ENCODE results near the gene ING2.

ING2 gene

GRCh38 chr4:183506389-183506735, 1.5 kb downstream of the ING2 start:
- peak overlapping the region; percentile 76; the same call in 1 of the 2 replicates for H3K27ac ChIP-seq (ENCODE audit: extremely low read depth, low read depth, low read length)
- POLR2A ChIA-PET = no interaction called here
- peaks cover 0 to 13% of the 10 kb centered on the region in 2 experiments; a peak in 1 of 3 replicates for H3K36me3 ChIP-seq (ENCODE audit: control insufficient read depth in 2 of 2, insufficient read depth in 1 of 2, low read length in 2 of 2)
- no peaks in the 10 kb centered on the region for H3K9me3 ChIP-seq (ENCODE audit: control insufficient read depth, insufficient read depth, low read depth, low read length)
- peaks cover 11% of the 10 kb centered on the region; the same call in 1 of the 2 replicates for H3K4me1 ChIP-seq (ENCODE audit: control insufficient read depth, insufficient read depth, low read length)
- CTCF ChIA-PET = no interaction called here
- peak overlapping the region; percentile 57 for H3K4me3 ChIP-seq (ENCODE audit: low read depth, low read length)
- TF ChIP-seq ZNF639 (tag by site-specific recombination; IDR thresholded peaks at IDR 0.05) = 0 out of 2 replicates have a peak, but pooled peaks have one; percentile 5
- TF ChIP-seq ZNF48 (tag by site-specific recombination; IDR thresholded peaks at IDR 0.05) = no peak
- peak; percentile 3 for TF ChIP-seq SP2 (tag by site-specific recombination; IDR thresholded peaks at IDR 0.05)
- TF ChIP-seq ZNF610 (tag by site-specific recombination; IDR thresholded peaks at IDR 0.05; ENCODE audit: borderline replicate concordance) = no peak
- no peak for TF ChIP-seq BCL11B (tag by site-specific recombination; IDR thresholded peaks at IDR 0.05; ENCODE audit: low read depth)
- peak; percentile 52; the same call in 1 of the 2 replicates for TF ChIP-seq ZBTB17 (tag by site-specific recombination; IDR thresholded peaks at IDR 0.05)
- no peak for TF ChIP-seq ZNF133 (tag by site-specific recombination; IDR thresholded peaks at IDR 0.05)
- 0 out of 2 replicates have a peak, but pooled peaks have one; percentile 23 for TF ChIP-seq ZNF692 (tag by site-specific recombination; IDR thresholded peaks at IDR 0.05)
- no peak for TF ChIP-seq KLF1 (tag by site-specific recombination; IDR thresholded peaks at IDR 0.05)
- no peak for TF ChIP-seq ZNF624 (tag by site-specific recombination; IDR thresholded peaks at IDR 0.05)
- no peak for TF ChIP-seq ZNF184 (tag by site-specific recombination; IDR thresholded peaks at IDR 0.05)
- no peak for TF ChIP-seq ZEB2 (tag by site-specific recombination; IDR thresholded peaks at IDR 0.05)
- TF ChIP-seq OSR2 (tag by site-specific recombination; IDR thresholded peaks at IDR 0.05) = no peak
- TF ChIP-seq ZBTB49 (tag by site-specific recombination; IDR thresholded peaks at IDR 0.05; ENCODE audit: low read depth) = no peak
- no peak for TF ChIP-seq ZNF223 (tag by site-specific recombination; IDR thresholded peaks at IDR 0.05)
- no peak for TF ChIP-seq HOXC10 (CRISPR knock-in tag; IDR thresholded peaks at IDR 0.05)
- no peak for TF ChIP-seq OVOL3 (tag by site-specific recombination; IDR thresholded peaks at IDR 0.05)
- no peak for TF ChIP-seq BCL6B (tag by site-specific recombination; IDR thresholded peaks at IDR 0.05)
- no peak for TF ChIP-seq ZNF830 (tag by site-specific recombination; IDR thresholded peaks at IDR 0.05; ENCODE audit: low read depth)
- peak; percentile 92 for TF ChIP-seq ZBTB20 (tag by site-specific recombination; IDR thresholded peaks at IDR 0.05)
- TF ChIP-seq RBAK (tag by site-specific recombination; IDR thresholded peaks at IDR 0.05) = no peak
- TF ChIP-seq, protein P1, sequence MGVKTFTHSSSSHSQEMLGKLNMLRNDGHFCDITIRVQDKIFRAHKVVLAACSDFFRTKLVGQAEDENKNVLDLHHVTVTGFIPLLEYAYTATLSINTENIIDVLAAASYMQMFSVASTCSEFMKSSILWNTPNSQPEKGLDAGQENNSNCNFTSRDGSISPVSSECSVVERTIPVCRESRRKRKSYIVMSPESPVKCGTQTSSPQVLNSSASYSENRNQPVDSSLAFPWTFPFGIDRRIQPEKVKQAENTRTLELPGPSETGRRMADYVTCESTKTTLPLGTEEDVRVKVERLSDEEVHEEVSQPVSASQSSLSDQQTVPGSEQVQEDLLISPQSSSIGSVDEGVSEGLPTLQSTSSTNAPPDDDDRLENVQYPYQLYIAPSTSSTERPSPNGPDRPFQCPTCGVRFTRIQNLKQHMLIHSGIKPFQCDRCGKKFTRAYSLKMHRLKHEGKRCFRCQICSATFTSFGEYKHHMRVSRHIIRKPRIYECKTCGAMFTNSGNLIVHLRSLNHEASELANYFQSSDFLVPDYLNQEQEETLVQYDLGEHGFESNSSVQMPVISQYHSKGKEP (tag by site-specific recombination; IDR thresholded peaks at IDR 0.05) = no peak
- no peak for TF ChIP-seq ZNF423 (tag by site-specific recombination; IDR thresholded peaks at IDR 0.05)
- TF ChIP-seq BCL11A (tag by site-specific recombination; IDR thresholded peaks at IDR 0.05; ENCODE audit: low read depth) = no peak
- TF ChIP-seq, protein P2, sequence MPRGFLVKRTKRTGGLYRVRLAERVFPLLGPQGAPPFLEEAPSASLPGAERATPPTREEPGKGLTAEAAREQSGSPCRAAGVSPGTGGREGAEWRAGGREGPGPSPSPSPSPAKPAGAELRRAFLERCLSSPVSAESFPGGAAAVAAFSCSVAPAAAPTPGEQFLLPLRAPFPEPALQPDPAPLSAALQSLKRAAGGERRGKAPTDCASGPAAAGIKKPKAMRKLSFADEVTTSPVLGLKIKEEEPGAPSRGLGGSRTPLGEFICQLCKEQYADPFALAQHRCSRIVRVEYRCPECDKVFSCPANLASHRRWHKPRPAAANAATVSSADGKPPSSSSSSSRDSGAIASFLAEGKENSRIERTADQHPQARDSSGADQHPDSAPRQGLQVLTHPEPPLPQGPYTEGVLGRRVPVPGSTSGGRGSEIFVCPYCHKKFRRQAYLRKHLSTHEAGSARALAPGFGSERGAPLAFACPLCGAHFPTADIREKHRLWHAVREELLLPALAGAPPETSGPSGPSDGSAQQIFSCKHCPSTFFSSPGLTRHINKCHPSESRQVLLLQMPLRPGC (tag by site-specific recombination; IDR thresholded peaks at IDR 0.05) = no peak
- no peak; the same call in 1 of the 2 replicates for TF ChIP-seq ZNF629 (tag by site-specific recombination; IDR thresholded peaks at IDR 0.05)
- TF ChIP-seq TCF7L2 (IDR thresholded peaks at IDR 0.05; ENCODE audit: borderline replicate concordance, low read depth, low read length) = no peak

Measured in HEK293 (cell line).